K562 (cell line): ENCODE data around the gene DRGX. TPM values are rescaled to one million over a fixed set of nuclear protein-coding genes. Genes with fewer than 3 reads are reported as not detected.

ENCODE experiments used
- ATAC-seq: fragments of 200-7000 bp; cut with Tn5 transposase; 3 replicates; pipeline ENCODE4 v1.9.1; 2020; ENCODE audit warnings: moderate library complexity
- BruUV-seq: library from RNA; stranded (reverse); fragments of 400-500 nt; replicated peaks from 2 replicates; lab custom pipeline; 2021; lab: Mats Ljungman, UMichigan
- CTCF ChIA-PET: fragments of 300-600 bp; formaldehyde crosslinking; extraction: SDS; loops from one replicate; lab custom pipeline; 2021; ENCODE audit warnings: low intra/inter-chr PET ratio; lab: Yijun Ruan, JAX
- POLR2A ChIA-PET: fragments of 300-600, 350-650 bp; sonication (Branson Sonifier 250); formaldehyde crosslinking; extraction: SDS; loops from one replicate; lab custom pipeline; 2021; ENCODE audit warnings: antibody characterized with exemption, inconsistent platforms; lab: Yijun Ruan, JAX
- DNase-seq, 4 experiments: peaks; one replicate each; pipeline versions ENCODE4 v3.0.0 to v3.0.0-alpha.2; 2011 to 2018; ENCODE audit warnings: low spot score in 3 of 4, mixed read lengths in 3 of 4; ENCODE audit errors: extremely low read depth in 1 of 4
- FAIRE-seq: peaks from 2 replicates; lab custom pipeline; 2011; peaks lifted over from hg19 to GRCh38; lab: Jason Lieb, UNC
- H2AFZ ChIP-seq: 2 replicates; pipeline ENCODE4 v1.6.0; 2011; ENCODE audit warnings: low read depth, low read length, control low read depth, inconsistent platforms
- H3K27ac ChIP-seq: fragments of 200-600 bp; 3 replicates; pipeline ENCODE4 v1.8.0; 2011; ENCODE audit warnings: low read depth, mild to moderate bottlenecking, control low read depth, inconsistent platforms, low read length, moderate library complexity, mixed read lengths; ENCODE audit errors: extremely low read depth
- H3K27me3 ChIP-seq, 2 experiments: fragments of 300-600 bp in 1 of 2; 2 replicates in 1 of 2; 3 replicates in 1 of 2; pipeline versions ENCODE4 v1.6.0 to v1.8.0; 2011; ENCODE audit warnings: inconsistent platforms in 2 of 2, low read length in 2 of 2, mild to moderate bottlenecking in 1 of 2, mixed read lengths in 1 of 2, moderate library complexity in 1 of 2; ENCODE audit not compliant: control insufficient read depth in 2 of 2, insufficient read depth in 2 of 2
- H3K36me3 ChIP-seq: fragments of 300-600 bp; 3 replicates; pipeline ENCODE4 v1.8.0; 2011; ENCODE audit warnings: mild to moderate bottlenecking, low read length, inconsistent platforms; ENCODE audit not compliant: control insufficient read depth, insufficient read depth
- H3K4me1 ChIP-seq, 2 experiments: fragments of 200-600 bp in 1 of 2; replicated peaks in 1 of 2; 2 replicates in 1 of 2; 3 replicates in 1 of 2; pipeline versions ENCODE4 v1.5.1 to v1.8.0; 2011; ENCODE audit warnings: inconsistent platforms in 2 of 2, low read length in 2 of 2, mild to moderate bottlenecking in 1 of 2, mixed read lengths in 1 of 2, moderate library complexity in 1 of 2; ENCODE audit not compliant: control insufficient read depth in 2 of 2, insufficient read depth in 2 of 2
- H3K4me2 ChIP-seq: 2 replicates; pipeline ENCODE4 v1.6.1; 2011; ENCODE audit warnings: low read length, control low read depth, inconsistent platforms, mixed read lengths; ENCODE audit not compliant: insufficient read depth
- H3K4me3 ChIP-seq: fragments of 200-600 bp; sonication (generic), shearing (Covaris generic); 2 replicates; pipeline ENCODE4 v1.5.1; 2016; ENCODE audit warnings: control low read depth, inconsistent platforms
- H3K79me2 ChIP-seq: fragments of 200-600 bp; 3 replicates; pipeline ENCODE4 v1.8.0; 2011; ENCODE audit warnings: low read length, inconsistent platforms; ENCODE audit not compliant: control insufficient read depth, insufficient read depth
- H3K9ac ChIP-seq, 2 experiments: 2 replicates each; pipeline versions ENCODE4 v1.6.0 to v1.6.1; 2011; ENCODE audit warnings: low read depth in 2 of 2, low read length in 2 of 2, control low read depth in 1 of 2, inconsistent platforms in 1 of 2, mild to moderate bottlenecking in 1 of 2, mixed read lengths in 1 of 2; ENCODE audit not compliant: insufficient read depth in 1 of 2
- H3K9me1 ChIP-seq: one replicate; pipeline ENCODE4 v1.6.0; 2011; ENCODE audit warnings: inconsistent platforms, mild to moderate bottlenecking, low read length, moderate library complexity; ENCODE audit not compliant: control insufficient read depth, insufficient read depth
- H3K9me3 ChIP-seq: replicated peaks from 2 replicates; pipeline ENCODE4 v1.5.1; 2011; ENCODE audit warnings: low read depth, low read length, inconsistent platforms; ENCODE audit not compliant: control insufficient read depth, insufficient read depth
- H4K20me1 ChIP-seq: replicated peaks from 2 replicates; pipeline ENCODE4 v1.6.1; 2011; ENCODE audit warnings: low read length, inconsistent platforms, mixed read lengths; ENCODE audit not compliant: control insufficient read depth, insufficient read depth
- CHCHD3 ChIP-seq: fragments of 250-450 bp; sonication (Bioruptor Pico); IDR thresholded peaks from 2 replicates; pipeline ENCODE4 v2.1.2; 2022; ENCODE audit warnings: mild to moderate bottlenecking
- CTCF ChIP-seq, 3 experiments: IDR thresholded peaks in 2 of 3; conservative IDR thresholded peaks in 1 of 3; 2 replicates each; pipeline ENCODE4 v1.5.1; 2011 to 2012; ENCODE audit warnings: low read length in 3 of 3, mild to moderate bottlenecking in 3 of 3, control low read depth in 2 of 3, improper control_type of control experiment in 1 of 3, inconsistent platforms in 1 of 3, low read depth in 1 of 3, mixed read lengths in 1 of 3, moderate library complexity in 1 of 3; ENCODE audit not compliant: insufficient read depth in 2 of 3
- EHMT2 ChIP-seq: fragments of 450-650 bp; IDR thresholded peaks from 2 replicates; pipeline ENCODE4 v1.6.1; 2018; ENCODE audit warnings: antibody characterized with exemption
- ELF1 ChIP-seq: fragments of 200-800 bp; sonication (Bioruptor generic); IDR thresholded peaks from 2 replicates; pipeline ENCODE4 v1.6.1; 2016; ENCODE audit warnings: missing genetic modification characterization, missing compliant biosample characterization
- FOXK1 ChIP-seq: sonication (generic); formaldehyde crosslinking; IDR thresholded peaks from 2 replicates; pipeline ENCODE4 v1.8.0; 2022; ENCODE audit warnings: missing genetic modification reagents, mild to moderate bottlenecking, borderline replicate concordance
- HNRNPK ChIP-seq: fragments of 200-400 bp; formaldehyde crosslinking; IDR thresholded peaks from one replicate; pipeline ENCODE4 v1.6.1; 2018; ENCODE audit warnings: mild to moderate bottlenecking, low read depth, low read length; ENCODE audit not compliant: poor library complexity, severe bottlenecking
- NR2C2 ChIP-seq, 2 experiments: fragments of 200-800 bp in 1 of 2; sonication (Bioruptor generic) in 1 of 2; sonication (generic) in 1 of 2; formaldehyde crosslinking in 1 of 2; IDR thresholded peaks; 2 replicates each; pipeline versions ENCODE4 v1.6.1 to v1.8.0; 2016 to 2022; ENCODE audit warnings: mild to moderate bottlenecking in 1 of 2, missing compliant biosample characterization in 1 of 2, missing genetic modification characterization in 1 of 2, missing genetic modification reagents in 1 of 2
- RAD21 ChIP-seq, 2 experiments: fragments of 250-450 bp in 1 of 2; fragments of 450-650 bp in 1 of 2; sonication (Bioruptor Pico) in 1 of 2; formaldehyde crosslinking in 1 of 2; IDR thresholded peaks in 1 of 2; conservative IDR thresholded peaks in 1 of 2; 2 replicates each; pipeline versions ENCODE4 v1.4.0 to v1.8.0; 2020 to 2022; ENCODE audit warnings: mild to moderate bottlenecking in 2 of 2, moderate library complexity in 1 of 2
- TAL1 ChIP-seq: fragments of 450-650 bp; IDR thresholded peaks from 2 replicates; pipeline ENCODE4 v1.6.1; 2016; ENCODE audit warnings: mild to moderate bottlenecking
- TRIM28 ChIP-seq: fragments of 450-650 bp; IDR thresholded peaks from 2 replicates; pipeline ENCODE4 v1.6.1; 2017
- ZNF232 ChIP-seq: sonication (generic); formaldehyde crosslinking; IDR thresholded peaks from 2 replicates; pipeline ENCODE4 v1.8.0; 2022; ENCODE audit warnings: mild to moderate bottlenecking, missing genetic modification reagents
- ZNF253 ChIP-seq: fragments of 250-450 bp; sonication (Bioruptor Pico); conservative IDR thresholded peaks from 2 replicates; pipeline ENCODE4 v1.6.1; 2021; ENCODE audit warnings: mild to moderate bottlenecking
- ZNF347 ChIP-seq: fragments of 450-650 bp; formaldehyde crosslinking; IDR thresholded peaks from 2 replicates; pipeline ENCODE4 v1.4.0; 2020; ENCODE audit warnings: low read depth, mild to moderate bottlenecking, moderate library complexity
- ZNF384 ChIP-seq: IDR thresholded peaks from 2 replicates; pipeline ENCODE4 v1.6.1; 2012; ENCODE audit warnings: low read depth, low read length, improper control_type of control experiment
- ZNF445 ChIP-seq: fragments of 250-450 bp; sonication (Bioruptor Pico); IDR thresholded peaks from 2 replicates; pipeline ENCODE4 v1.4.0; 2020; ENCODE audit warnings: low read depth, mild to moderate bottlenecking, moderate library complexity
- ZNF584 ChIP-seq: fragments of 200-800 bp; sonication (Bioruptor generic); IDR thresholded peaks from 2 replicates; pipeline ENCODE4 v1.6.1; 2016; ENCODE audit warnings: low read depth, mild to moderate bottlenecking, missing genetic modification characterization, missing compliant biosample characterization
- WGBS: fragments of 100-300 bp; shearing (Covaris generic); methylation state at CpG from one replicate; pipeline ENCODE4 v1.1.6; 2016; ENCODE audit warnings: low coverage, mixed read lengths; ENCODE audit not compliant: insufficient coverage; ENCODE audit errors: missing lambda C conversion rate; 5-methylcytosine and 5-hydroxymethylcytosine counted together
- in situ Hi-C: fragments of 300-500 bp; cut with MboI; formaldehyde crosslinking; loops from 4 replicates; pipeline ENCODE4 v1.15.0; 2018; ENCODE audit warnings: inconsistent platforms, mixed read lengths
- intact Hi-C: fragments of 100-400 bp; cut with micrococcal nuclease; formaldehyde crosslinking; loops from 2 replicates; pipeline ENCODE4 v1.14.2; 2022
- polyA plus RNA-seq, 8 experiments: library from polyadenylated mRNA; depleted of rRNA in 4 of 8; stranded (reverse) in 5 of 8; unstranded in 3 of 8; fragments of >200 nt; fragmentation: Nextera tagmentation in 2 of 8; fragmentation: Illumina TruSeq in 1 of 8; extraction: Ambion mirVana in 2 of 8; extraction: Trizol in 1 of 8; gene quantifications; 2 replicates each; pipeline versions ENCODE4 v1.2.1 to v1.2.3, GENCODE V29; 2011 to 2014; ENCODE audit warnings: inconsistent platforms in 1 of 8, missing spikeins in 1 of 8
- total RNA-seq, 7 experiments: library from RNA; depleted of rRNA in 6 of 7; stranded (reverse); fragments of >200 nt in 6 of 7; fragmentation: Illumina TruSeq in 2 of 7; extraction: Trizol in 2 of 7; gene quantifications; 2 replicates each; pipeline versions ENCODE4 v1.2.1 to v1.2.3, GENCODE V29; 2011 to 2021; ENCODE audit warnings: low replicate concordance in 1 of 7

DRGX gene
- total and polyA plus RNA-seq, 9 of the 15 experiments (the other 6 are each of a cell fraction or from before 2014, with no cell fraction given): not detected

DNA sequence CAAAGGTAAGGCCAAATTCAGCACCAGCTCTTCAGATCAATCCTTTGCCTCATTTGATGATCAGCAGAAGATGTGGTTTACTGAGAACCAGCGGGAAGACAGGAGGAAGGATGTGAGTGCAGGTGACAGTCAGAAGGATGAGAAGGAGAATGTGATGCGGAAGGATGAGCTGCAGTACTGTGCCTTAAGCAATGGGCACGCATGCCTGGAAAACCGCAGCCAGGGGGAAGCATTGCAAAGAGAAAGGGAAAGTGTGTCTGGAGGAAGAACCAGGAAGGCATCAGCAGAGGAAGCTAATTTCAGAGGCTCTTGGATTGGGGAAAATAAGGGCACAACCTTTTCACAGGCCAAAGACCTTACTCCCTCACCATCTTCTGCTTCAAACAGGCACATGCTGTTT lies 71.2 kb downstream of the DRGX start (continued):
- TF ChIP-seq CTCF (IDR thresholded peaks at IDR 0.05 in 2 of 3, conservative IDR thresholded peaks at IDR 0.05 in 1 of 3; ENCODE audit: insufficient read depth in 2 of 3, low read depth in 1 of 3, low read length in 3 of 3): peak in 2 of 3 experiments; percentile 24 to 35; a peak in 1 of 6 replicates
- TF ChIP-seq RAD21 (CRISPR knock-in tag; conservative IDR thresholded peaks at IDR 0.05 in 1 of 2, IDR thresholded peaks at IDR 0.05 in 1 of 2): peak in 1 of 2 experiments; percentile 40; a peak in 2 of 4 replicates
- TF ChIP-seq ZNF584: no peak

GRCh38 chr10:49323896-49324270 lies 72.0 kb downstream of the DRGX start:
- no peaks in the 10 kb centered on the region; a peak in 1 of 5 replicates for H3K4me1 ChIP-seq
- ChIA-PET POLR2A (interaction anchor here (1.1 to 1.7 kb wide), 3 partner anchors 16 to 27 kb away, joined by 3 to 7 read pairs (median 4); no protein-coding TSS in a partner anchor), CTCF (no interaction called here)
- no TSS peak for BruUV-seq
- intact Hi-C loops (no loop called here), in situ Hi-C loops (no loop called here)
- peaks cover 21% of the 10 kb centered on the region; the same call in 2 of the 3 replicates for H3K36me3 ChIP-seq
- 57% methylated on average over 9 of the region's 9 CpGs for WGBS
- no peaks in the 10 kb centered on the region for H3K27me3 ChIP-seq
- H3K9me3 ChIP-seq: no peaks in the 10 kb centered on the region
- no peaks in the 10 kb centered on the region for H3K79me2 ChIP-seq
- H3K4me2 ChIP-seq: no peak overlapping the region
- ATAC-seq (no peak), DNase-seq (no peak), FAIRE-seq (no peak)
- H3K9me1 ChIP-seq: no peaks in the 10 kb centered on the region
- H2AFZ ChIP-seq: no peak overlapping the region
- no peak overlapping the region for H3K4me3 ChIP-seq
- no peaks in the 10 kb centered on the region for H4K20me1 ChIP-seq
- TF ChIP-seq ZNF384: no peak
- TF ChIP-seq HNRNPK: no peak
- no peak for TF ChIP-seq EHMT2
- TF ChIP-seq ZNF253 (CRISPR knock-in tag): no peak
- TF ChIP-seq ZNF232 (CRISPR knock-in tag): no peak
- no peak for TF ChIP-seq NR2C2 (CRISPR knock-in tag; IDR thresholded peaks at IDR 0.05)
- no peak for TF ChIP-seq NR2C2 (tag; IDR thresholded peaks at IDR 0.05)
- no peak for TF ChIP-seq ZNF347 (CRISPR knock-in tag)
- TF ChIP-seq ELF1 (tag): no peak
- no peak for TF ChIP-seq FOXK1
- no peak for TF ChIP-seq CHCHD3
- TF ChIP-seq ZNF445 (CRISPR knock-in tag): no peak
- no peak for TF ChIP-seq TAL1
- no peak for TF ChIP-seq TRIM28
- no peak overlapping the region for H3K9ac ChIP-seq
- H3K27ac ChIP-seq: no peak overlapping the region
